BJ (cell line): ENCODE data around the gene DPP10. TPM values are rescaled to one million over a fixed set of nuclear protein-coding genes. Genes with fewer than 3 reads are reported as not detected.

Source experiments
- CTCF ChIA-PET: fragments of 350-600 bp; formaldehyde crosslinking; extraction: SDS; loops from one replicate; lab custom pipeline; 2021; ENCODE audit warnings: antibody characterized with exemption, inconsistent platforms; lab: Yijun Ruan, JAX
- POLR2A ChIA-PET: fragments of 300-600 bp; sonication (Branson Sonifier 250); formaldehyde crosslinking; extraction: SDS; loops from one replicate; lab custom pipeline; 2021; ENCODE audit warnings: antibody characterized with exemption; lab: Charles Lee
- DNase-seq: peaks from one replicate; pipeline ENCODE4 v3.0.0-alpha.2; 2011; ENCODE audit warnings: low read depth
- H3K27me3 ChIP-seq: 2 replicates; pipeline ENCODE4 v1.6.0; 2011; ENCODE audit warnings: low read length; ENCODE audit not compliant: control insufficient read depth, insufficient read depth
- H3K36me3 ChIP-seq: 2 replicates; pipeline ENCODE4 v1.5.1; 2011; ENCODE audit warnings: low read length; ENCODE audit not compliant: control insufficient read depth, insufficient read depth
- H3K4me3 ChIP-seq: 2 replicates; pipeline ENCODE4 v1.5.1; 2011; ENCODE audit warnings: low read depth, mild to moderate bottlenecking, control low read depth, low read length
- CTCF ChIP-seq: IDR thresholded peaks from 2 replicates; pipeline ENCODE4 v1.5.1; 2011; ENCODE audit warnings: low read depth, mild to moderate bottlenecking, control low read depth, inconsistent platforms, low read length, moderate library complexity; ENCODE audit not compliant: insufficient read depth
- polyA plus RNA-seq: library from polyadenylated mRNA; depleted of rRNA; stranded (reverse); fragments of >200 nt; gene quantifications from 2 replicates; pipeline ENCODE4 v1.2.3, GENCODE V29; 2011

The DPP10 gene
- polyA plus RNA-seq, 1 experiment: not detected

- no peak for DNase-seq
- ChIA-PET CTCF (no interaction called here), POLR2A (no interaction called here)
- TF ChIP-seq CTCF: no peak
- no peak overlapping the region for H3K4me3 ChIP-seq
- H3K27me3 ChIP-seq: no peaks in the 10 kb centered on the region
- H3K36me3 ChIP-seq: no peaks in the 10 kb centered on the region
These were observed 20.7 kb upstream of the DPP10 start for GRCh38 chr2:114421781-114422180.

GRCh38 chr2:114424699-114425098 lies 17.7 kb upstream of the DPP10 start:
- DNase-seq: no peak
- Histone ChIP-seq H3K4me3 (no peak overlapping the region), H3K27me3 (no peaks in the 10 kb centered on the region), H3K36me3 (no peaks in the 10 kb centered on the region)
- TF ChIP-seq CTCF: no peak
- ChIA-PET POLR2A (no interaction called here), CTCF (no interaction called here)

- H3K4me3 ChIP-seq: no peak overlapping the region
- H3K36me3 ChIP-seq: no peaks in the 10 kb centered on the region
- H3K27me3 ChIP-seq: no peaks in the 10 kb centered on the region
- POLR2A ChIA-PET: no interaction called here
- CTCF ChIA-PET: no interaction called here
- no peak for TF ChIP-seq CTCF
- no peak for DNase-seq
These were observed 15.7 kb upstream of the DPP10 start for GRCh38 chr2:114426756-114427155.

- DNase-seq: no peak
- ChIA-PET CTCF (no interaction called here), POLR2A (no interaction called here)
- Histone ChIP-seq H3K4me3 (no peak overlapping the region), H3K36me3 (no peaks in the 10 kb centered on the region), H3K27me3 (no peaks in the 10 kb centered on the region)
- TF ChIP-seq CTCF: no peak
These were observed 6.1 kb upstream of the DPP10 start for GRCh38 chr2:114436329-114436728.

- POLR2A ChIA-PET: no interaction called here
These were observed 4.1 kb downstream of the DPP10 start for GRCh38 chr2:114446571-114446970.

More at GRCh38 chr2:114446571-114446970, 4.1 kb downstream of the DPP10 start:
- Histone ChIP-seq H3K36me3 (no peaks in the 10 kb centered on the region), H3K4me3 (no peak overlapping the region), H3K27me3 (no peaks in the 10 kb centered on the region)
- no peak for DNase-seq
- no peak for TF ChIP-seq CTCF
- CTCF ChIA-PET: no interaction called here
